HG03097 (cell line): ENCODE data around the gene SINHCAF.
"Not testable (repeated sequence)": the region's sequence is repeated elsewhere in the genome, so short reads cannot be mapped to it uniquely, and the experiment has no call there.

Experiments used
- ATAC-seq: cut with Tn5 transposase; IDR thresholded peaks from one replicate; pipeline ENCODE4 v1.9.1; 2021; ENCODE audit not compliant: unreplicated experiment, low FRiP score

Gene SINHCAF

DNA sequence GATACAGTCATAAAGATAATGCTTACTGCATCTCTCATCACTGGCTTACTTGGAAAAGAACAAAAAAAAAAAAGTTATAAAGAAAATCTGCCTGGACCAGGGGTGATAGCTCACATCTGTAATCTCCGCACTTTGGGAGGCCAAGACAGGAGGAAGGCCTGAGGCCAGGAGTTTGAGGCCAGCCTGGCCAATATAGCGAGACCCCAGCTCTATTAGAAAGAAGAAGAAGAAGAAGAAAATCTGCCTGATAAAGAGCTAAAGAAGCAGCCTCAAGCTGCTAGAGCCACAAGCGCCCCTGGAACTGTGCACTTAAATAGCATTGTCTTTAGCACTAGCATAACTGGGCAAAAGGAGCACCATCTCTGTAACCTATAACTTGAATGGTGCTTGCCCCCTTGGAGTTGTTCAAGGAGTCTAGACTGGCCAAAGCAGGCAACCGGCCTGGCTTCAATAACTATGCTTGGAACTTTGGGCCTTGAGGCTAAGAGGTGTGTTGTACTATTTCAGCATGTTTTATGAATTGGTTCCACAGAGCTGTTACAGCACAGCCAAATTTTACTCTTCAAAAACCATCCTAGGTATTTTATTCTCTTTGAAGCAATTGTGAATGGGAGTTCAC, 53.2 kb downstream of the SINHCAF start:
- ATAC-seq, result no peak

DNA sequence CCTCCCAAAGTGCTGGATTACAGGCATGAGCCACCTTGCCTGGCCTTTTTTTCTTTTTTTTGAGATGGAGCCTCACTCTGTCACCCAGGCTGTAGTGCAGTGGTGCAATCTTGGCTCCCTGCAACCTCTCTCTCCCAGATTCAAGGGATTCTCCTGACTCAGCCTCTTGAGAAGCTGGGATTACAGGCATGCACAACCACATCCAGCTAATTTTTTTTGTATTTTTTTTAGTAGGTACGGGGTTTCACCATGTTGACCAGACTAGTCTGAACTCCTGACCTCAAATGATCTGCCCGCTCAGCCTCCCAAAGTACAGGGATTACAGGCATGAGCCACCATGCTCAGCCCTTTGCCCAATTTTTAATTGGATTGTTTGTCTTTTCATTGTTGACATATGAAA, 58.0 kb downstream of the SINHCAF start:
- no peak for ATAC-seq

DNA sequence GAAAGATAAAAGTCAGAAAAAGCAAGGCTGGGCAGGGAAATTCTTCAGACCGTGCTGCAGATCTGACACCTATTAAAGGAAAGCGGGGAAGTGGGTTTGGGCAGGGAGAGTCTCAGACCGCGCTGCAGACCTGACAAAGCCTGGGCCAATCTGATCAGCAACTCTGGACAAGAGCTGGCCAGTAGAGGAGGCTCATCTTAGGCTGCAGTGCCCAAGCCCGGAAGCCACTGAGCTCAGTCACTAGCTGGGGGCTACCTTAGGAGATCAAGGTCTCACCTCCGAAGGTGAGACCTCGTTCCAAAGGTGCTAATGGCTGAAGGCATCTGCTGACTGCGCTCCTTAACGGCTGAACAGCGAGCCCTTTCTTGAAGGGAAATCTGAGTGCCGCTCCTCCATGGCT, 60.2 kb downstream of the SINHCAF start:
- no peak for ATAC-seq

DNA sequence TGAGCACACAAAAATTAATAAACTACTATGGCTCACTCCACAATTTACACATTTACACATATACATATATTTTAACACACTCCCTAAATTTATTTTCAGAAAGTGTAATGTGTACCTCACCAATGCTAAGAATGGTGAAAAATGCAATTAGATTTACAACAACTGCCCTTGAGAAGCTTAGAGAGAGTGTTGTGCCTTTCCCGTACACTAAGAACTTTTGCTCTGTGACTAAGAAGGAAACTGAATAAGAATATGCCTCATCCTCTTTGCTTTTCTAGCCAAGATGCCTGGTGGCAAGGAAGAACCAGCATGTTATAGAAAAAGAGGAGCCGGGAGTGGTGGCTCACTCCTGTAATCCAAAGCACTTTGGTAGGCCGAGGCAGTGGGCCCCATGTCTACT, 62.3 kb downstream of the SINHCAF start:
- no peak for ATAC-seq

DNA sequence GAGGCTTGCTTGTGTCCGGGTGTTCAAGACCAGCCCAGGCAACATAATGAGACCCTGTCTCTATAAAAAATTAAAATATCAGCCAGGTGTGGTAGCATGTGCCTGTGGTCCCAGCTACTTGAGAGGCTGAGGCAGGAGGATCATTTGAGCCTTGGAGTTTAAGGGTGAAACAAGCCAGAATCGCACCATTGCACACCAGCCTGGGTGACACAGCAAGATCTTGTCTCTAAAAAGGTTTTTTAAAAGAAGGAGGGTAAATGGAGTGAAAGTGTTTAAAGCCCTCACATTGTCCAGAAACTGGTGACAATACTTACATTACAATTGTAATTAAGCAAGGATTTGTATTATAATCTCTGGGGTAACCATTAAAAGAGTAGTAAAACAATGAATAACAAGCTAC, 64.2 kb downstream of the SINHCAF start:
- no peak for ATAC-seq

DNA sequence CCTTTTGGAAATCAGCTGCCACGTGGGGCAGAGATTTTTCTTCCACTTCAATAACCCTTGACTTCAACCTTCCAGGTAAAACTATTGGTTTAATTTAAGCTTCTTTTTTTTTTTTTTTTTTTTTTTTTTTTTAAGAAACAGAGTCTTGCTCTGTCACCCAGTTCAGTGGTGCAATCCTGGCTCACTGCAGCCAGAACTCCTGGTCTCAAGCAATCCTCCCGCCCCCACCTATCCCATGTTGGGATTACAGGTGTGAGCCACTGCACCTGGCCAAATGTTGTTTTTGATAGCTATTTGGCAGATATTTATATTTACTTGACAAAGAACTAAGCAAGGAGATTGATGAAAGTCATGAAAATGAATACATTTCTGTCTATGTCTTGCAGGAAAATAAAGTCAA, 65.1 kb downstream of the SINHCAF start:
- no peak for ATAC-seq

DNA sequence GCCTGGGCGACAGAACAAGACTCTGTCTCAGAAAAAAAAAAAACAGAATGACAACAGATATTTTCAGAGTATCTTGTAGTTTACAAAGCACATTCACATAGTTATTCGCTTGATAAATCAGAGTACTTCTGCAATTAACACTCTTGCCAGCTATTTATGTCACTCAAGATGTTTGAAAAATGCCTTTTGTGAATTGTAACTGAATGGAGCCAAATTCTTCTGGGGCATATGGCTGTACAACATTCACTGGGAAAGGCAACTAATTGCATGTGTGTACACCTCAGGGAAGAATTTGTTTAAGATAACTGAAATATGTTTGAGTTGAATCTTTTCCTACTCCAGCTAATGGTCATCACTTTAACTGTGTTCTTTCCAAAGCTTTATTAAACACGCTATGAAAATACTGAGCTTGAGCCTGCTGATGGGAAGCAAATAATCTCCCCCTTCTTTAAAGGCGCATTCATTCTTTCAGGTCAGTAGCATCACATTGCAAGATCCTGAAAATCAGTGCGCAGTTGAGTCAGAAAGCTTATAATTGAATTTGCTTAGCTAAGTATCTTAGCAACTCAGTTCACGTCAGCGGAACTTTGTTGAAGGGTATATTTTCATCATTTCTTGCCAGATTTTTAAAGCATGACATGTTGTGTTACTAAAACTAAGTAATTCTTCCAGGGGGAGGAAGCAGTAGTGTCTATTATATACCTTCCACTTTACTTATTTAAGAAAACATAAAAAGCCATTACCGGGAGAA, 66.6 kb downstream of the SINHCAF start:
- ATAC-seq, result no peak

DNA sequence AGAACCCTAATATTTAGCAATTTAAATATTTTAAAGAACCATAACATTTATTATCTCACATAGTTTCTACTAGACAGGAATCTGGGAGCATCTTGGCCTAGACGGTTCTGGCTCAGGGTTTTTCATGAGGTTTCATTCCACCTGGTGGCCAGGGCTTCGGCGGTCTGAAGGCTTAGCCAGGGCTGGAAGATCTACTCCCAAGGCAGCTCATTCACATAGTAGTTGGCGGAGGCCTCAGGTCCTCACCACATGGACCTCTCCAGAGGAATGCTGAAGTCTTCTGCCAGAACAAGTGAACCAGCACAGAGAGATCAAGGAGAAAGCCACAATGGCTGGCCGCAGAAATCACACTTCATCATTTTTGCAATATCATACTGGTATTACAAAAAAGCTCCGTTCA, 68.2 kb downstream of the SINHCAF start:
- ATAC-seq, result no peak

DNA sequence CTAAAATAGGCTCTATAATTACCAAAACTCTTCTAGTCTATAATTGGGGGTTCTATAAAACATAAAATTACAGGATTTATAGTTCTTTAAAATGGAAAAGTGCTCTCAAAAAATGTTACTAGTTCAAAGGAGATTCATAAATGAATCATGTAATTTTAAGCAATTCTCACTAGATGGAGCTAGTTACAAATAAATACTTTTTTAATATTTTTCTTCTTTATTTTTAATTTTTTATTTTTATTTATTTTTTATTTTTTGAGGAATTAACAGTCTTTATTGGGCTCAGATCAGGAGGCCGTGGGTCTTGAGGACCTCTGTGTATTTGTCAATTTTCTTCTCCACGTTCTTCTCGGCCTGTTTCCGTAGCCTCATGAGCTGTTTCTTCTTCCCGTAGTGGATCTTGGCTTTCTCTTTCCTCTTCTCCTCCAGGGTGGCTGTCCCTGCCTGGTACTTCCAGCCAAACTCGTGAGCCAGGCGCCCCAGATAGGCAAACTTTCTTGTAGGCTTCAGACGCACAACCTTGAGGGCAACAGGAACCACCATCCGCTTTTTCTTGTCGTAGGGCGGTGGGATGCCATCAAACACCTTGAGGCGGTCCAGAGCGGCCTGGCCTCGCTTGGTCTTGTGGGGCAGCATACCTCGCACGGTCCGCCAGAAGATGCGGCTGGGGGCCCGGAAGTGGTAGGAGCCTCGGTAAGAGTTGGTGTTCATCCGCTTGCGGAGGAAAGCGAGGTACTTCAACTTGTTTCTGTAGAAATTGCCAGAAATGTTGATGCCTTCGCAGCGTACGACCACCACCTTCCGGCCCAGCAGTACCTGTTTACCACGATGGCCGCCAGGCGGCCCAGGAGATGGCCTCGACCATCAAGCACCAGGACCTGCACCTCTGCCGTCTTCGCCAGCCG, 74.0 kb downstream of the SINHCAF start:
- not testable (repeated sequence) for ATAC-seq

DNA sequence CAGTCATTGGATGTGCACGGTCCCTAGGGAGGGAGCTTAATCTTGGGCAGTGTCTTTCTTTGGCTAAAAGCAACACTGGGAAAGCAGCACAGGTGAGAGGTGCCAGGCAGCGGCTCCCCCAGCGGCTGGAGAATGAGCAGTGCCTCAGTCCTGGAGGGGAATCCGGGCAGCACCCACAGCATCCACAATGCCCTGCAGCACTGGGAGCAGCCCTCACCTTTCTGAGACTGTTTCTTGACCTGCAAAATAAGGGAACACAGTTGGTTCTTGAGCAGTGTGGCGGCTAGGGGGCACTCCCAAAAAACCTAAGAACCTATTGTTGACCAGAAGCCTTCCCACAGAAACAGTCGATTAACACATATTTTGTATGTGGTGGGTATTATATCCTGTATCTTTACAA, 75.8 kb downstream of the SINHCAF start:
- no peak for ATAC-seq

DNA sequence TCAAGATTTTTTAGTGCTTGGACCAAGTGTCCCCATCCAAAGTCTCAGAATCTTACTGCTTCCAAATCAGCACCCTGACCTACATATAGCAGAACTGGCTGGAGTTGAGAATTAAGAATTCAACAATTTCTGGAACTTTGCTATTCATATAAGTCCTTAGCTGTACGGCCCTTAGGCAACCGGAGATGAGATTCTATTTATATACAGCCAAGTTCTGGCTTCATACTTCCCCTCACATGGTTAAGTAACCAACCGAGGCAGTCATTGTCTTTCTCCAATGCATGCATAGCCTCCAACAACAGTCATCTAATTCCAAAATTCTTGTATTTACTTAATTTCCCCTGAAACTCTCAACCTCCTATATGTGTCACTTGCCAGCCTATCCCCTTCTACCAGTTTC, 76.6 kb downstream of the SINHCAF start:
- ATAC-seq, result no peak

DNA sequence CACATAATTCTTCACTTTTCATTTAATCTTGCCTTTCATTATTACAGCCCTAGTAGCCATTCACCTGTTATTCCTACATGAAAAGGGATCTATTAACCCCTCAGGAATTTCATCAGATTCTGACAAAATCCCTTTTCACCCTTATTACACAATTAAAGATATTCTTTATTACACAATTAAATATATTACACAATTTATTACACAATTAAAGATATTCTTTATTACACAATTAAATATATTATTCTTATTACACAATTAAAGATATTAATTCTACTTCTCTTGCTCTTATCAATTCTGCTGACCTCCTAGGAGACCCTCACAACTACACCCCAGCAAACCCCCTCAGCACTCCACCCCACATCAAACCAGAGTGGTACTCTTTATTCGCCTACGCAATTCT, 77.1 kb downstream of the SINHCAF start:
- ATAC-seq, result no peak

DNA sequence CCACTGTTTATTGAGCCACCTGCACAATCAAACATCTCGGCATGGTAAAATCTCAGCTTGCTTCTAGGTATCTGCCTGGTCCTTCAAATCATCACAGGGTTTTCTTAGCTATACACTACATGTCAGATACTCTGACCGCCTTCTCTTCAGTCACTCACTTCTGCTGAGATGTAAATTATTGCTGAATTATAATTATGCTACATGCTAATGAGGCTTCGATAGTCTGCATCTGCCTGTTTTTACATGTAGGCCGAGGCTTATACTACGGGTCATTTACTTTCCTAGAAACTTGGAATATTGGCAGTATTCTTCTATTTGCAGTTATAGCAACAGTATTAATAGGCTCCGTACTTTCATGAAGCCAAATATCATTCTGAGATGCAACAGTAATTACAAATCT, 77.6 kb downstream of the SINHCAF start:
- no peak for ATAC-seq

DNA sequence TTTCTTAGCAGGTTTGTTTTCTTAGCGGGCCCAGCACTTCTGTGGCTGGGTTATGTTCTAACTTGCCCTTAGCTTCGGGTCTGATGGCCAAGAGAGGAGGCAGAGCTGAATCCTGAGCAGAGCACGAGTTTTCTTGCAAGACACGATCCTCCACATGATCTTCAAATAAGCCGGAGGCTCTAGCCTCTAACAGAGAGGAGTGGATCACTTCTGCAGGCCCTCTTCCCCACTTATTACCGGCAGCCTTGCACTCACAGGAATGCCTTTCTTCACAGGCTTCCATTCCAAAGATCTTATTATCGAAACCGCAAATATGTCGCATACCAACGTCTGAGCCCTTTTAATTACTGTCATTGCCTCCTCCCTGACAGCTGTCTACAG, 79.5 kb downstream of the SINHCAF start:
- ATAC-seq, result no peak

DNA sequence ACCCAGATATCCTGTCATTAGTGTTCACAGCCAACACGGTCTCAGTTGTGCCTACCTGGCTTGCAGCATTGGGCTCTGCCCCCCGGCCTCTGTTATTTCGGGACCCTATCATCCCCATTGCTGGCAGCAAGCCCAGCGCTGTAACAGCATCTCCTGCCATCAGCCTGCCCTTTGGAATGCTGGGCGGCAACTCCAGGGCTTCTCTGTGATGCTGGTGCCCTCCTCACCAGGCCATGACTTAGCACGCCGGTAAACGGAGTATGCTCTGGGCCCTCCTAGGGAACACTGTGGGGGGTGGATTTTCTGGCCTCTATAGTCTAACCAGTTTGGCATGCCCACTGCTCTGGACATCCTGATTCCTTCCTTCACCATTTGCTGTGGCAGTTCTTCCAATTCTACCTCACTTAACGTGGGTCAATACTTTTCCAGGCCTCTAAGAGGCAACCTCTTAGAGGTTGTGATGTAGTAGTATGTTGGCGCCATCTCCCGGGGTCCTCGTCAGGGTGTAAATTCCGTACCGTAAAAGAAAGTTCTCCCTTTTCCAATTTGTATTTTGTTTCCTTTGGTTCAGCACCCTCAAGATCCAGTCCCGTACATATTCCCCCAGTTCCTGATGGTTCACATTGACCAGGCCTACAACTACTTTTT, 80.0 kb downstream of the SINHCAF start:
- no peak for ATAC-seq

DNA sequence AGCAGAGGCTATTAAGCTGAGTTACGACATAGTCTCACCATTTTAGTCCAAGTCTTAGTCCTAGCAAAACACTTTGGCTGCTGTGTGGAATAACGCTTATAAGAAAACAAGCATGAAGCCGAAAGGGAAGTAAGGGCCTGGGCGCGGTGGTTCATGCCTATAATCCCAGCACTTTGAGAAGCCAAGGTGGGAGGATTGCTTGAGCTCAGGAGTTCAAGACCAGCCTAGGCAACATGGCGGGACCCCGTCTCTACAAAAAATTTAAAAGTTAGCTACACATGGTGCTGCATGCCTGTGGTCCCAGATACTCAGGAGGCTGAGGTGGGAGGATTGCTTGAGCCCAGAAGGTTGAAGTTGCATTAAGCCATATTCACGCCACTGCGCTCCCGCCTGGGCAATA, 83.5 kb downstream of the SINHCAF start:
- ATAC-seq, result not testable (repeated sequence)

DNA sequence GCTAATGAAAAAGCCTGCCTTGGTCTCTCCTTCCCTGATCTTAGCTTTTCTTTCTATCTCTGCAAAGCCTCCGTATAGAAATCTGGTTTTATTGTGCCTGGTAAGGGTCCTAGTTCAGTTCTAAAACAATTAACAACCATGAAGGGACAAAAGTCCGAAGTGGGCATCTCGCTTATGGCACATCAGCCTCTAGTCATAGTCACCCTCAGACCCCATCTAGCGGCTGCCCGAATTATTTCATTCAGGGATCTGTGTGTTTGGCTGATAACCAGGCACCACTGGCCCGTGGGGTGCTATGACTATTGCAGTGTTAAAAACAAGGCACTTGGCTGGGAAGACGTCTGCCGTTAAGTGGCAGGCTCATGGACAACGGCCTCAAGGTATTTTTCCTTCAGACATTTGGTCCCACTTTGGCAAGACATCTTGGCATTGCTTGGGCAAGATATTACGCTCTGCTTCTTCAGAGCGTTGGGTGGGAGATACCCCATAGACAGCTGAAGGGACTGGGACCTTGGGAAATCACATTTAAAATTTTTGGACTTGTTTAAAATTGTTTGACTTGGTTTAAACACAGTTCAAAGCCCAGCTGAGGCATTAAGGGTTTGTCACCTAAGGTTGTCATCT, 87.1 kb downstream of the SINHCAF start:
- peak; percentile 81 for ATAC-seq

DNA sequence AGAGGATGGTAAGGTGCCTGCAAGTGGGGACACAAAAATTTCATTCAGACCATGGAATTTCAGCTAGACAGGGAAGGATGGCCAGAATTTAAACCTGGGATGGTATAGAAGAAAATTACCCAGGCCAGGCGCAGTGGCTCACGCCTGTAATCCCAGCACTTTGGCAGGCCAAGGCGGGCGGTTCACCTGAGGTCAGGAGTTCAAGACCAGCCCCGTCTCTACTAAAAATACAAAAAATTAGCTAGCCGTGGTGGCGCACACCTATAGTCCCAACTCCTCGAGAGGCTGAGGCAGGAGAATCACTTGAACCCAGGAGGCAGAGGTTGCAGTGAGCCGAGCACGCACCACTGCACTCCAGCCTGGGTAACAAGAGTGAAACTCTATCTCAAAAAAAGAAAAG, 87.6 kb downstream of the SINHCAF start:
- ATAC-seq, result peak; percentile 22

DNA sequence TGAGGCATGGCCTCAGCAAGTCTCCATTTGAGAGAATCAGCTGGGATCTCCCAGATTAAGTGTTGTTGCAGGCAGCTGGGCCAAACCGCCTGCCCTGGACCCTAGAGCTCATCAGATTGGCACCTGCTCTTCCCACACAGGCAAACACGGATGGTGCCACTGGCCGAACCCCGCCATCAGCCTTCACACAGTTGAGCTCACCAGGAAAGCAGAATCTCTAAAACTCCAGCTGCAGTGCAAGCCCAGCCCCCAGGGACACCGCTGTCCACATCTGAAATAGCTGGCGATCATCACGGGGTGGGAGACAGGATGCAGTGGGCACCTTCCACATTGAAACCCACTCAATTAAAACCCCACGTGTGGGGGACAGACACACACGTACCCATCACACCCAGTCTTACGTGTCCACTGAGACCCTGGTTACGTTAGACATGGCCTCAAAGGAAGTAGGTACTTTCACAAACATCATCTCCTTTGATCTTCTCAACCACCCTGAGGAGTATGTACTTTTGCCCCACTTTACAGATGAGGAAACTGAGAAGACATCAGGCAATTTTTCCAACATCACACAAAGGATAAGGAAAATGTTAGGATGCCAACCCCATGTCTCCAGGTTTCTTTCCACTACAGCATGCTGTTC, 88.8 kb downstream of the SINHCAF start:
- no peak for ATAC-seq

DNA sequence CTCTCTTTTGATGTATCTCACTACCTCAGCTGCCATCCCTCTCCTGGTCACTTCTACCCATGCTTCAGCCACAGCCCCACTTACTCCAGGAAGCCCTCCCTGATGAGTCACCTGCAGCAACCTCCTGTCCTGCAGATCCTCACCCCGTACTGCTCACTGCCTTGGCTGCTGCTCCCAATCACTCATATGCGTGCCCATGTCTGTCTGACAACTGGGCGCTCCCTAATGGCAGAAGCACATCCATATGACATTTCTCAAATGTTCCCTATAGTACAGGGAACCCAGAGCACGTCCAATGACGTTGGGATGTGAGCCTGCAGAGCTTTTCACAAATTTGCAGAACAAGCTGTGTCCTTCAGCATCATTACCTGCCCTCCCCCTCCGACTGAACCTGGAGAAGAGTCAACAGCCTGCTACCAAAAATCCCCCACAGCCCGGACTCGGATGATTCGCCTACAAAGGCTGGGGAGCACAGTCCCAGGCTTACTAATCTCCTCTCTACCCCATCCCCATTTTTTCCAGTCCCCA, 90.0 kb downstream of the SINHCAF start:
- ATAC-seq, result no peak
